T1000 (cell line): Measurements from ENCODE around the gene ITGAL.
A peak's percentile ranks its signal among the peaks of the same experiment; 100 is the strongest.
"Not testable (repeated sequence)": the region's sequence is repeated elsewhere in the genome, so short reads cannot be mapped to it uniquely, and the experiment has no call there.

Experiments used
- DNase-seq: peaks from one replicate; lab custom pipeline; 2025; ENCODE audit warnings: mixed read lengths; lab: John Stamatoyannopoulos, UW

The ITGAL gene

DNA sequence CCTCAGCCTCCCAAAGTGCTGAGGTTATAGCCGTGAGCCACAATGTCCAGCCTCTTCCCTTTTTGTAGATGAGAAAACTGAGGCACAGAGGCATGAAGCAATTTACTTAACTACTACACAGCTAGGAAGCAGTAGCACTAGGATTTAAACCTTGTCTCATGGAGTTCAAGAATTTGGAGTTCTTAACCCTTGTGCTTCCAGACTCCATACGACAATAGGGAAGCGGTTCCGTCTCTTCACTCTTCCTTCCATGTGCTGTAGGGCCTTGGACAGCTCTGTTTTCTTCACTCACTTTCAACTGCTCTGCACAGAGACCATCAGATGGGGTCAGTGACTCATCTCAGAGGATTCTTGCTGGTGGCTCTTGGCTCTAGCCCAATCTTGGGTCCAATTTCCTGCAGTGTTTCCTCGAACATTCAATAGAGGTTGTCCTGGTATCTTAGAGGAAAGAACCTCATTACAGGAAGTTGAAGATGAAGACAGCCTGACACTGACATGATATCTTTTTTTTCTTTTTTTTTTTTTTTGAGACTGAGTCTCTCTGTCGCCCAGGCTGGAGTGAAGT is 19.3 kb downstream of the ITGAL start:
- DNase-seq, result peak; percentile 66

DNA sequence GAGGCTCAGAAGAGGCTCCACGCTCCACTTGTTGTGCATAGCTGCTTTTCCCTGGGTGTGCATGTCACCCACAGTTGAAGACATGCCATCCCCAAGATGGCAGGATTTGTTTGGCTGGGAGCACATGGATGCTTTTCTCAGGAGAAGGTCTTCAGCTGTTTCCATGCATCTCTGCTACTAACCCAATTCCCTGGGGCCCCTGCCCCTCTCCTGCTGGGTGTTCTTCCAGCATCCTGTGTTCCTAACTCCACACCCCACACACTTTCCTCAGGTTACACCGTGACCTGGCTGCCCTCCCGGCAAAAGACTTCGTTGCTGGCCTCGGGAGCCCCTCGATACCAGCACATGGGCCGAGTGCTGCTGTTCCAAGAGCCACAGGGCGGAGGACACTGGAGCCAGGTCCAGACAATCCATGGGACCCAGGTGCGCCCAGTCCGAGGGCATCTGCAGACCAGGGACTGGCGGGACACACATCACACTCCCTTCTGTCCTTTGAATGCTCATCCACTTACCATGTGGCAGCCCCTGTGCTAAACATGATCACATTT is 21.5 kb downstream of the ITGAL start:
- DNase-seq, result no peak

DNA sequence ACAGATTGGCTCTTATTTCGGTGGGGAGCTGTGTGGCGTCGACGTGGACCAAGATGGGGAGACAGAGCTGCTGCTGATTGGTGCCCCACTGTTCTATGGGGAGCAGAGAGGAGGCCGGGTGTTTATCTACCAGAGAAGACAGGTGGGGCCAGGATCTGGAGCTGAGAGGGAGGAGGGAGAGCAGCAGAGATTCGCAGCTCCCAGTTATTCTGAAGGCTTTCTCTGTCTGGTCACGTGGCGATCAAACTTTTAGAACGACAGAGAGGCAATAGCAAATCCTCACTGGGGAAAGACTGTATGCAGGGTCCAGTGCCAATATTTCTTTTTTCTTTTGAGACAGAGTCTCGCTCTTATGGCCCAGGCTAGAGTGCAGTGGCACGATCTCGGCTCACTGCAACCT is 22.2 kb downstream of the ITGAL start:
- no peak for DNase-seq

DNA sequence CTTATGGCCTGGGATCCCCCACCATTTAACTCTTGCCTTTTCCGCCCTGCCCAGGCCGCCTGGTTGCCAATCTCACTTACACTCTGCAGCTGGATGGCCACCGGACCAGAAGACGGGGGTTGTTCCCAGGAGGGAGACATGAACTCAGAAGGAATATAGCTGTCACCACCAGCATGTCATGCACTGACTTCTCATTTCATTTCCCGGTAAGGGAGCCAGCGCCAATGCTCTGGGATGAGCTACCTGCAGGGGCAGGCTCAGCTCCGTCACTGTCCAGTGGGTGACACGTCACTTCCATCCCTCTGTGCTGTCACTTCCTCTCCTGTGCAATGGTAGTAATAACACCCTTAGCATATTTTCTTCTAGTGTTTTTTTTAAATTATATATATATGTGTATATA is 26.7 kb downstream of the ITGAL start:
- no peak for DNase-seq

DNA sequence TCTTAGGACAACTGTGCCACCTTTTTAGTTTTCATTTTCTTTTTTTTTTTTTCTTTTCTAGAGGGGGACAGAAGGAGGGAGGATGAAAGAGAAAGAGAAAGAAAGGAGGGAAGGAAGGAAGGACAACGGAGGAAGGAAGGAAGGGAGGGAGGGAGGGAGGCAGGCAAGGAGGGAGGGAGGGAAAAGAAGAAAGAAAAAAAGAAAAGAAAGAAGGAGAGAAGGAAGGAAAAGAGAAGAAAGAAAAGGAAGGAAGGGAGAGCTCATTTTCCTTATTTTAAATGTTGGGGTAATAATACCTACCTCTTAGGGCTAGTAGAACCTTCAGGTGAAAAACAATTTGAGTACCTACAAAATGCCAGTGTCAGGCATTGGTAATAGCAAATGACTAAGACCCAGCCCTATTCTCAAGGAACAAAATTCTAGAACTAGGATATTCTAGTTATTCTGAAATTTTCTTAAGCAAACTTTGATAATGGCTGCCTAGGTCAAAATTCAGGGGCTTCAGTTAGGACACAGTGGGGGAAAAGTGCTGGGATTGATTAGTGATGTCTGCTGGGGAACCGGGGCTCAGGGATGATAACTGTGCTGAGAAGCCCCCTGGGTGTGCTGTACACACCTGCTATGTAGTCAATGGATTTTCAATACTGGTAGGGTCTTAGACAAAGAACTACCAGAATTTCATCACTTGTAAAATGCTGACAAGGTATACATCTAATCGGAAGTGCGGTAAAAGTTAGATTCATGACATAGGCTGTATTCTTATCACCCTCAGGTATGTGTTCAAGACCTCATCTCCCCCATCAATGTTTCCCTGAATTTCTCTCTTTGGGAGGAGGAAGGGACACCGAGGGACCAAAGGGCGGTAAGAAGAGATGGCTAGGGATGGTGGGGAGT is 31.1 kb downstream of the ITGAL start:
- no peak for DNase-seq

DNA sequence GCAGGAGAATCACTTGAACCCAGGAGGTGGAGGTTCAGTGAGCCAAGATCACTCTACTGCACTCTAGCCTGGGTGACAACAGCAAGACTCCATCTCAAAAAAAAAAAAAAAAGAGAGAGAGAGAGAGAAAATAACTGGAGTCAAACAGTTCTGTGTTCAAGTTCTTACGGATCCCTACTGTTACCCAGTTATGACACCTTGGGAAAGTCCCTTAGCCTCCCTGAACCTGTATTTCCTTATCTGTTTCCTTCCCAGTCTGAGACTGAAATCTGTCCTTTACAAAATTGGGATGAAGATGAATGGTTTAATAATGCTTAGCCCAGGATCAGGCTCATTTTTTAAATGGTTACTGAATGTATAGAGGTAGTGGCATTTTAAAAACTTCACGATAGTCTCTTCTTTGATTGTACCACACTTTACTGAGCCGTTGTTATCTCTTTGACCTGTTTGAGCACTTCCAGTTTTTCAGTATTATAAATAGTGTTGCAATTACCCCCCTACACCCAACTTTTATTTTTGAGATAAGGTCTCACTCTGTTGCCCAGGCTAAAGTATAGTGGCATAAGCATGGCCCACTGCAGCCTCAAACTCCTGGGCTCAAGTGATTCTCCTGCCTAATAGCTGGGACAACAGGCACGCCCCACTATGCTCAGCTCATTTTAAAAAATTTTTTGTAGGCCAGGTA is 36.7 kb downstream of the ITGAL start:
- DNase-seq, result no peak

DNA sequence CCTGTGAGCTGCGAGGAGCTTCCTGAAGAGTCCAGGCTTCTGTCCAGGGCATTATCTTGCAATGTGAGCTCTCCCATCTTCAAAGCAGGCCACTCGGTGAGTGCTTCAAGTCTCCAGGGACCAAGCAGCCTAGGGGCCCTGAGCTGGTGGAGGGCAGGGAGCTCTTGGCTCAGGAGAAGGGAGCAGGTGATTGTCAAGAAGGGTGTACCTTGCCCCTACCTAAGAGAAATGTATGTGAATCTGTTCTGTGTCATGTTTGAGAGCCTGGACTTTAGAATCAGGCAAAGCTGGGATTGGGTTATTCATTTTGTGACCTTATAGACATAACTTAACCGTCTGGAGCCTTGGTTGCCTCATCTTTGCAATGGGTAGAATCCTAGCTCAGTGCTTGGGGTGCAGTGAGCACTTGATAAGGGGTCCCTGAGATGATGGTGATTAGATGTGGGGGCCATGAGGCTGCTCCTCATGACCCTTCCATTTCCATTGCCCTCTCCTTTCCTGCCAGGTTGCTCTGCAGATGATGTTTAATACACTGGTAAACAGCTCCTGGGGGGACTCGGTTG is 37.9 kb downstream of the ITGAL start:
- DNase-seq, result no peak

DNA sequence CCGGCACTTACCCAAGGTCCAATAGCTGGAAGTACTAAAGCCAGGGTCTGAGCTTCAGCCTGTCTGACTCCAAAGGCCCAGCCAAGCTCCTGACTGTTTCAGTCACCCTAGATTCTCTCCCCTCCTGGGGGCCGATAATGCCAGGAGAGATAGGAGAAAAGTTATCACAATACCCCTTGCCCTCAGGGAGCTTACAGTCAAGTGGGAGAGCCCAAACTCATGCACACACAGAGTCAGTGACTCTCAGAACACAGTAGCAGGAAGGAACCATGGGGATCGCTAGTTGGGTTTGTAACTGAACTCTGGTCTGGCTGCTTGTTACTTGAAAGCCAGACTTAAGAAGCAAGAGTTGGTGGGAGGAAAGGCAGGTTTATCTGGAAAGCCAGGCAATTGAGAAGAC is 39.0 kb downstream of the ITGAL start:
- no peak for DNase-seq

DNA sequence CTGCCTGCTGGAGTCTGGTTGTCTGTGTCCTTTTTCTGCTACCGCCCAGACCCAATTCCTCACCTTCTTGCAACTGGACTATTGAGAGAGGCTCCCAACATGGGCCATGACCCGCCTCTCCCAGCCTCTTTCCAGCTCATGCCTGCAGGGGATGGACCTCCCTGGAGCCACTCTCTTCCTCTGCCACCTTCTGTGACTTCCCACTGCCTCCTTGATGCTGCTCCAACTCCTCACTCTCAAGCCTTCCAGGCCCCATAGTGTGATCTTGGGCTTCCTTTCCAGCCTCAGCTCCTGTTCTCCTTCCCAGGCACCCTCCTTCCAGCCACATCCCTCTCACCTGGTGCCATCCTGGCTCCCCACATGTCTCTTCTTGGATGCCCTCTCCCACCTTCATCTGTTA is 42.7 kb downstream of the ITGAL start:
- DNase-seq, result no peak

DNA sequence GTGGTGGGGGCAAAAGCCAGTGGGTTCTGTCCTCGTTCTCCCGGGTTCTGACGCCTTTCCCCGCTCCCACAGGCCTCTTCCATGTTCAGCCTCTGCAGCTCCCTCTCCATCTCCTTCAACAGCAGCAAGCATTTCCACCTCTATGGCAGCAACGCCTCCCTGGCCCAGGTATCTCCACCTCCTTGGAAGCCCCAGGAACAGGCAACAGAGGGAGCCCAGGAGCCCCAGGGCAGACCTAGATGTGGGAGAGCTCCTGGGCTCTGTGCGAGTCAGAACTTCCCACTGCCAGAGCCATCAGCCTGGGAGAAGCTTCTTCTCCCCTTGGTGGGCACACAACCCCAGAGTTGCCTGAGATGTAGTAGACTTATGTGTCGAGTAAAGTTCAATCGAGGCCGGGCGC is 46.0 kb downstream of the ITGAL start:
- DNase-seq, result no peak

DNA sequence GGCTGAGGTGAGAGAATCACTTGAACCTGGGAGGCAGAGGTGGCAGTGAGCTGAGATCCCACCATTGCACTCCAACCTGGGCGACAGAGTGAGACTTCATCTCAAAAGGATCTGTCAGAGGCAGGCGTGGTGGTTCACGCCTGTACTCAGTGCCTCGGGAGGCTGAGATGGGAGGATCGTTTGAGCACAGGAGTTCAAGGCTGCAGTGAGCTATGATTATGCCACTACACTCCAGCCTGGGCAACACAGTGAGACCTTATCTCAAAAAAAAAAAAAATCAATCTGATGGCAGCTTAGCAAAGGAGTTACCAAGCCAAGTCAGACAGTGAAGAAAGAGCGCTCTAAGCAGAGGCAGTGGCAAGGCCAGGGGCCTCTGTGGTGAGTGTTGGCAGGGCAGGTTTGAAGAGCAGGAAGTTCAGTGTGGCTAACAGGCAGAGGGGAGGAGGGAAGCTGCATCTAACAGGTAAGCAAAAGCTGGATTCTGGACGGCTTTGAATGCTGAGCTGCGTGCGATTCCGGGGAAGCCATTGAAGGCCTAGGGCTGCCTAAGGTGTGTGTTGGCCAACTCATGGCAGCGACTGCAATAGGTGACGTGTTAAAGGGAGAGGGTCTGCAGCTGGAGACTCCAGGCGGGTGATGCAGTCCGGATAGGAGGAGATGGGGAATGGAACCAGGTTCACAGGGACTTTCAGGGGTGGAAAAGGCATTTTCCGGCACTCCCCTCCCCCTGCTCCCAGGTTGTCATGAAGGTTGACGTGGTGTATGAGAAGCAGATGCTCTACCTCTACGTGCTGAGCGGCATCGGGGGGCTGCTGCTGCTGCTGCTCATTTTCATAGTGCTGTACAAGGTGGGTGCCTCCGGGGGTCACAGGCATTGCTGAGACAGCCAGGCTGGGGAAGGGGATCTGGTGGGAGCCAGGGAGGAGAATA is 46.8 kb downstream of the ITGAL start:
- no peak for DNase-seq

DNA sequence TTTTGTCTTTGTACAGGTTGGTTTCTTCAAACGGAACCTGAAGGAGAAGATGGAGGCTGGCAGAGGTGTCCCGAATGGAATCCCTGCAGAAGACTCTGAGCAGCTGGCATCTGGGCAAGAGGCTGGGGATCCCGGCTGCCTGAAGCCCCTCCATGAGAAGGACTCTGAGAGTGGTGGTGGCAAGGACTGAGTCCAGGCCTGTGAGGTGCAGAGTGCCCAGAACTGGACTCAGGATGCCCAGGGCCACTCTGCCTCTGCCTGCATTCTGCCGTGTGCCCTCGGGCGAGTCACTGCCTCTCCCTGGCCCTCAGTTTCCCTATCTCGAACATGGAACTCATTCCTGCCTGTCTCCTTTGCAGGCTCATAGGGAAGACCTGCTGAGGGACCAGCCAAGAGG is 48.9 kb downstream of the ITGAL start:
- DNase-seq, result no peak

DNA sequence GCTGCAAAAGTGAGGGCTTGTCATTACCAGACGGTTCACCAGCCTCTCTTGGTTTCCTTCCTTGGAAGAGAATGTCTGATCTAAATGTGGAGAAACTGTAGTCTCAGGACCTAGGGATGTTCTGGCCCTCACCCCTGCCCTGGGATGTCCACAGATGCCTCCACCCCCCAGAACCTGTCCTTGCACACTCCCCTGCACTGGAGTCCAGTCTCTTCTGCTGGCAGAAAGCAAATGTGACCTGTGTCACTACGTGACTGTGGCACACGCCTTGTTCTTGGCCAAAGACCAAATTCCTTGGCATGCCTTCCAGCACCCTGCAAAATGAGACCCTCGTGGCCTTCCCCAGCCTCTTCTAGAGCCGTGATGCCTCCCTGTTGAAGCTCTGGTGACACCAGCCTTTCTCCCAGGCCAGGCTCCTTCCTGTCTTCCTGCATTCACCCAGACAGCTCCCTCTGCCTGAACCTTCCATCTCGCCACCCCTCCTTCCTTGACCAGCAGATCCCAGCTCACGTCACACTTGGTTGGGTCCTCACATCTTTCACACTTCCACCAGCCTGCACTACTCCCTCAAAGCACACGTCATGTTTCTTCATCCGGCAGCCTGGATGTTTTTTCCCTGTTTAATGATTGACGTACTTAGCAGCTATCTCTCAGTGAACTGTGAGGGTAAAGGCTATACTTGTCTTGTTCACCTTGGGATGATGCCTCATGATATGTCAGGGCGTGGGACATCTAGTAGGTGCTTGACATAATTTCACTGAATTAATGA is 49.5 kb downstream of the ITGAL start:
- DNase-seq, result no peak

DNA sequence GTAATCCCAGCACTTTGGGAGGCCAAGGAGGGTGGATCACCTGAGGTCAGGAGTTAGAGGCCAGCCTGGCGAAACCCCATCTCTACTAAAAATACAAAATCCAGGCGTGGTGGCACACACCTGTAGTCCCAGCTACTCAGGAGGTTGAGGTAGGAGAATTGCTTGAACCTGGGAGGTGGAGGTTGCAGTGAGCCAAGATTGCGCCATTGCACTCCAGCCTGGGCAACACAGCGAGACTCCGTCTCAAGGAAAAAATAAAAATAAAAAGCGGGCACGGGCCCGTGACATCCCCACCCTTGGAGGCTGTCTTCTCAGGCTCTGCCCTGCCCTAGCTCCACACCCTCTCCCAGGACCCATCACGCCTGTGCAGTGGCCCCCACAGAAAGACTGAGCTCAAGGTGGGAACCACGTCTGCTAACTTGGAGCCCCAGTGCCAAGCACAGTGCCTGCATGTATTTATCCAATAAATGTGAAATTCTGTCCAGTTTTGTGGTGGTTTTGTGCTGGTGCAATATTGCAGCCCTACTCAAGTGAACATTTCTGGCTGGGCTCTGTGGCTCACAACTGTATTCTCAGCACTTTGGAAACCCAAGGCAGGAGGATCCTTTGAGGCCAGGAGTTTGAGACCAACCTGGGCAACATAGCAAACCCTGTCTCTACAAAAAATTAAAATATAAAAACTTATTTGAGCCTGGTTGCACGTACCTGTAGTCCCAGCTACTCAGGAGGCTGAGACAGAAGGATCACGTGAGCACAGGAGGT is 50.3 kb downstream of the ITGAL start:
- not testable (repeated sequence) for DNase-seq

DNA sequence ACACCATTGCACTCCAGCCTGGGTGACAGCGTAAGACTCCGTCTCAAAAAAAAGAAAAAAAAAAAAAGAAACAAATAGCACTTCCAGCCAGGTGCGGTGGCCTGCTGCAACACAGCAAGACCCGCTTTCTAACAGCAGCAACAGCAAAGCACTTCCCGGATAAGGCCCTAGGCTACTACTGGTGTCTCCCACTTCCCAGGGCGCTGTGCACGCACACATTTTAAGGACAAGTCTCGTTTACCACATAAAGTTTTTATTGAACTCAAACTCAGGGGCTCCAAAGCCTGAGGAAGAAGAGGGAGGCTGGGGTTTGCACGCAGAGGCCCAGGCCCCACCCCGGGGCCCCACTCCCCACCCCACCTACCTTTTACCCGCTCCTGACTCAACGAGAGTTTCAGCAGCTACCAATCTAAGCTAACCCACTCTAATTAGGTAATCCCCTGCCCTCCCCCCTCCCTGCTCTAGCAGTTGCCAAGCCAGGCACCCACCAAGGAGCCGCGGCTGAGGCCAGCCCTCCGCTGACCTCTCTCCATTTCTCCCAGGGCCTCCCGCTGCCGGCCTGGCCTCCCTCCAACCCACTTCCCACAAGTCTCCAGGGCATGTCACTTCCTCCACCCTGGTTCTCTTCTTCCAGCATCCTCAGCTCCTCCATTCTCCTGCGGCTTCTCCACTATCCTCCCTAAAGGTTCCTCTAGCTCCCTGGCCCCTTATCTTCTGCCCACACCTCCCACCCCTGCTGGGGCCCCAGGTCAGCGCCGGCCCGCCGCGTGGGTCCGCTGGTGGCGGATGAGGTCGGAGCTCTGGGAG is 51.4 kb downstream of the ITGAL start:
- no peak for DNase-seq

DNA sequence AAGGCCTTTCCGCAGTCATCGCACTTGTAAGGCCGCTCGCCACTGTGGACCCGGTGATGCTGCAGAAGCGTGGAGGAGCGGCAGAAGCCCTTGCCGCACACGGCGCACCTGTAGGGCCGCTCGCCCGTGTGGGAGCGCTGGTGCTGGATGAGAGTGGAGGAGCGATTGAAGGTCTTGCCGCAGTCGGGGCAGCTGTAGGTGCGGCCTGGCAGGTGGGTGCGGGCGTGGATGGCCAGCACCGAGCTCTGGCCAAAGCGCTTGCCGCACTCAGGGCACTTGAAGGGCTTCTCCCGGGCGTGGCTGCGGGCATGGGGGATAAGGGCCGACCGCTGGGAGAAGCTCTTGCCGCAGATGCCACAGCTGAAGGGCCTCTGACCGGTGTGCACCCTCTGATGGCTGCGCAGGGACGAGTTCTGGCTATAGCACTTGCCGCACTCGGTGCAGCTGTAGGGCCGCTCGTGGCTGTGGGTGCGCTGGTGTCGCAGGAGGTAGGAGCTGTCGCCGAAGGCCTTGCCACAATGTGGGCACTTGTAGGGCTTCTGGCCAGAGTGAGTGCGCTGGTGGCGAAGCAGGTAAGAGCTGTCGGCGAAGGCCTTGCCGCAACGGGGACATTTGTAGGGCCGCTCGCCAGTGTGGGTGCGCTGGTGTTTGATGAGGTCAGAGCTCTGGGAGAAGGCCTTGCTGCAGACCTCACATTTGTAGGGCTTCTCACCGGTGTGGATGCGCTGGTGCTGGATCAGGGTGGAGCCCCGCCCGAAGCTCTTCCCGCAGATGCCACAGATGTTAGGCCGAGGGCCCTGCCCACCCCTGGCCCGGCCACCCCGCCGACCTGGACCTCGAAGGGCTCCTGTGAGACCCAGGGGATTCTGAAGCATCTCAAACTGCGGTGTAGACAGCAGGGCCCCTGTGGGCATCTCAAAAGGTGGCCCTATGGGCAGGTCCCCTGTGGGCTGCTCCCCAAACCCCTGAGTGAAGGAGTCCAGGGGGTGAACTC is 52.3 kb downstream of the ITGAL start:
- DNase-seq, result no peak

DNA sequence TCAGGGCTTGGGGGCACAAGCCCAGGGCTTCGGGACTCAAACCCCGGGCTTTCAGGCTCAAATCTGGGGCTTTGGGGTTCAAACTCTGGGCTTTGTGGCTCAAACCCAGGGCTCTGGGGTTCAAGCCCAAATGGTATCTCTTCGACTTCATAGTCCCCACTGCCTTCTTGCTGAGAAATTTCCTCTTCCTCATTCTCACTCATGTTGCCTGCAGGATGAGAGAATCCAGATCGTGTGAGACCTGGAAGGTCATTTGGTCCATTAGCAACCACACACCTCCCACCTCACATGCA is 53.2 kb downstream of the ITGAL start:
- no peak for DNase-seq
